Testis (tissue), 2 donors: ENCODE results near the gene FHOD1.

Experiments
- CTCF ChIP-seq, 3 experiments: fragments of 450-650 bp in 2 of 3; fragments of 200-600 bp in 1 of 3; sonication (generic) in 1 of 3; IDR thresholded peaks; one replicate each; pipeline ENCODE4 v1.5.1; 2016 to 2019; ENCODE audit warnings: antibody characterized with exemption in 3 of 3, mild to moderate bottlenecking in 2 of 3, moderate library complexity in 1 of 3
- POLR2A ChIP-seq: fragments of 450-650 bp; IDR thresholded peaks from one replicate; pipeline ENCODE4 v1.6.1; 2017; ENCODE audit warnings: antibody characterized with exemption, mild to moderate bottlenecking, moderate library complexity

GRCh38 chr16:67248401-67249177, 1.3 kb upstream of the FHOD1 start, which contains the start of gene SLC9A5:
- TF ChIP-seq CTCF (IDR thresholded peaks at IDR 0.05) (peak in 1 of 3 experiments; percentile 17), POLR2A (no peak)
